Inflammatory macrophage (primary cell): ENCODE data around the gene SPPL3.

Experiments used
- DNase-seq, 2 donors: peaks; one replicate each; pipeline ENCODE4 v3.0.0-alpha.2; 2020 to 2022

SPPL3 gene

DNA sequence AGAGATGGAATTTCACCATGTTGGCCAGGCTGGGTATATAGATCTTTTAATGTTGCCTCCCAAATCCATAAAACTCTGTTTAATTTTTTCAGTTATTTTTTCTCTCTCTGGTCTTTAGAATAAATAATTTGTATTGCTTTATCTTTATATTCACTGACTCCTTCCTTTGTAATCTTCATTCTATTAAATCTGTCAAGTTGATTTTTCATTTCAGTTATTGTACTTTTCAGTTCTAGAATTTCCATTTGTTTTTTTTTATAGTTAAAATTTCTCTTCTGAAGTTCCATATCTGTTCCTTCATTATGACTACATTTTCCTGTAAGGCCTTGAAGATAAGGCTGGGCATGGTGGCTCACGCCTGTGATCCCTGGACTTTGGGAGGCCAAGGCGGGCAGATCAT, 13.6 kb upstream of the SPPL3 start:
- no peak for DNase-seq

DNA sequence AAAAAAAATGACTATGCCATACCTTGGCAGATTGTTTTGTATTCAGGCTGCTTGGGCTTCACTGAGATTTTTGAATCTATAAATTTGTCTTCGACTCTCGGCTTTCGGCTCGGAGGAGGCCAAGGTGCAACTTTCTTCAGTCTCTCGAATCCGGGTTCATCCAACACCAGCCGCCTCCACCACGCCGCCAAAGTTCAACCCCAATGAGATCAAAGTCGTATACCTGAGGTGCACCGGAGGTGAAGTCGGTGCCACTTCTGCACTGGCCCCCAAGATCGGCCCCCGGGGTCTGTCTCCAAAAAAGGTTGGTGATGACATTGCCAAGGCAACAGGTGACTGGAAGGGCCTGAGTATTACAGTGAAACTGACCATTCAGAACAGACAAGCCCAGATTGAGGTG, 12.4 kb upstream of the SPPL3 start:
- DNase-seq: no peak

DNA sequence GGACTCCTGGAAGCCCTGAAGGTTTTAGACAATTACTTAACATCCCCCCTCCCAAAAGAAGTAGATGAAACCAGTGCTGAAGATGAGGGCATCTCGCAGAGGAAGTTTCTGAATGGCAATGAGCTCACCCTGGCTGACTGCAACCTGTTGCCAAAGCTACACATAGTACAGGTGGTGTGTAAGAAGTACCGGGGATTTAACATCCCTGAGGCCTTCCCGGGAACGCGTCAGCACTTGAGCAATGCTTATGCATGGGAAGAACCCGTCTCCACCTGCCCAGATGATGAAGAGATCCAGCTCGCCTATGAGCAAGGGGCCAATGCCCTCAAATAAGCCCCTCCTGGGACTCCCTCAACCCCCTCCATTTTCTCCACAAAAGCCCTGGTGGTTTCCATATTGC, 10.6 kb upstream of the SPPL3 start:
- no peak for DNase-seq

DNA sequence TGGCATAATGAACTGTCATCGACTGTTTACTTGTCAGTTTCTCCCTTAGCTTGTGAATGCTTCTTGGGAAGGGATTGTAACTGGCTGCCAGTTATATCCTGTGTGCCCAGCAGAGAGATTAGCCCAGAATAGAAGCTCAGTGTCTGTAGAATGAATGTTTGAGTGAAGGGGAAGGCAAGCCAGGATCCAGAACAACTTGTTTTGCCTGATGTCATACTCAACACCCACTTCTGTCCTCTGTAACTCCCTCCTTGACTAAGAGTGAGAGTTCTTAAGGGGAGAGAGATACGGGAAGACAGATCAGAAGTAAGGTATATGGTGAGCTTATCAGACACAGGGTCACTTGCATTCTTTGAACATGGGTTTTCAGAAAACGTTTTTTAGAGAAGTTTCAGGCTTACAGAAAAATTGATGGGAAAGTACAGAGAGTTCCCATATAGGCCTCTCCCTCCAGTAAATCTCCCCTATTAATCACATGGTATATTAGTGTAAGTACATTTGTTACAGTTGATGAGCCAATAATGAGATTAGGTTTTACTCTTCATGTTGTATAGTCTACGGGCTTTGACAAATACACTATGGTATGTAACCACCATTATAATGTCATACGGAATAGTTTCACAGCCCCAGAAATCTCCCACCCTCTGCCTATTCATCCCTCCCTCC, 5.6 kb upstream of the SPPL3 start:
- no peak for DNase-seq

DNA sequence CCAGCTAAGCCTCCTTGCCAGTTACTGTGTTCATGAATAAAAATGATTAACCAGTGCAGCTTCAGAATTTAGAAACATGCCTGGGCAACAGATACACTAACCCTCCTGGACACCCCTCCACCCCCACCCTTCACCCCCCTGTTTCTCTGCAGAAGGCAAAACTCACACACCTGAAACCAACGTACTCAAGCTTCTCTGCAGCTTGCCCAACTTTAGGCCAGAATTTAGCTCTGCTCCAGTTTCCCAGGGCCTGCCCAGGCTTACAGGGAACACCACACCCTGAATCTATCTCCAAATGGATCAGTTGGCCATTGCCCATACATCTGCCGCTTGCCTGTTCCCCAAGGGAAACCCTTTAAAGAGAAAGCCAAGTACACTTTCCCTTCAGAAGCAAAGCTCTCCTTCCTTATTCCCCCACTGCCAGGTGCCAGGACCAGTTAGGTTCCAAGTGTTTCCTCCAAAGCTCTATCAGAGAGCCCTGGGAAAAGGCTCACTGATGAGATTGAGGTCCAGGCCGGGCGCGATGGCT, 1.8 kb upstream of the SPPL3 start:
- no peak for DNase-seq

DNA sequence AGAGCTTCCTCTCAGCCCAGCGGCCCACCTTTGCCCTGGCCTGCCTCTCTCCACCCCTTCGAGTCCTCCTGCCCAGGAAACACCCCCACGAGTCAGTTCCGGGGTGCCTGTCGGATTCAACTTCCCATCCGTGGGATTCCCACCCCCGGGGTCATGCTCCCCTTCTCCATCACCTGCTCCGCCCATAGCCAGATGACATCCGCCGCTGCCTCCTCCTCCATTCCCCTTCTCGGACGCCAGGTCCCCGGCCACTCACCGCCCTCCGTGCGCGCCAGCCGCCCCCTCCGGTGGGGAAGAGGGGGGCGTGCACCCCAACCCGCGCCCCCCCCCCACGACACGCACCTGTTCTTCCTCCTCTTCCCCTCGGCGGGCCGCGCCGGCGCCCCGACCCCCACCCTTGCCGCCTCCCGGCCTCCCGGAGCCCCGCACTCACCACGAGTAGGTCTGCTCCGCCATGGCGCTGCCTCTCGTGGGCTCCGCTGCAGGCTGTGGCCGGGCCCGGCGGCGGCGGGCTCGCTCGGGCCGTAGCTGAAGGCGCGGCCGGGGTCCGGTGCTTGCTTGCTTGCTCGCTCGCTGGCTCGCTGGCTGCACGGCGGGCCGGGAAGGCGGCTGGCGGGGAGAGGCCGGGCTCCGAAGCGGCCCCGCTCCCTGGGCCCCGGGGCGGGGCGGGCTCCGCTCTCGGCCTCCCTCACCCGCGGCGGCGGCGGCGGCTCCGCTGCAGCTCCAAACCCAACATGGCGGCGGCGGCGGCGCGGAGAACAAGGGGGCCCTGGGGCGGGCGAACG, 554 bp downstream of the SPPL3 start:
- peak; percentile 75 to 89 for DNase-seq

DNA sequence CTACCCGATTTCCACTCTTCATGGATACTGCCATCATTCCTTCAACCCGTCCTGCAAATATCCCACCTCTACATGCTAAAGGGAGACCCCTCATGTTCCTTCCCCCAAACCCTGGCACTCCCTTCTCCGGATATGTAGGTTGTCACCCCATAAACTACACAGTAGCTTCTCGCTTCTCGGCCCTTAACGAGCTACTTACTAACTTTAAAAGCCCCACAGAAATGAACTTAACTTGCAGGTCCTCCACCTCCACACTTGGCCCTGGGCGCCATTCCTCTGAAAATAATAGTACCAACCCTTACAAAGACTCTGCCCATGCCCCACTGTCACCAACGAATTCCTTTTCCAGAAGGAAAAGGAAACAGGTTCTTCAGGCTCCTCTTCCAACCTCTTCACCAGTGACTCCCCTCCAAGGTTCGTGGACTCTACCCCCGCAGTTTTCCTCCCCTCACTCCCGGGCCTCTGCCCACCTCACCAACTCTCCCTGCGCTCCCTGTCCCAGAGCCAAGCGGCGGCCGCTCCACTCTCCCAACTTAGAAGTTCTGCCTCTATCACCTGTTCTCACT, 1.2 kb downstream of the SPPL3 start:
- DNase-seq: no peak

DNA sequence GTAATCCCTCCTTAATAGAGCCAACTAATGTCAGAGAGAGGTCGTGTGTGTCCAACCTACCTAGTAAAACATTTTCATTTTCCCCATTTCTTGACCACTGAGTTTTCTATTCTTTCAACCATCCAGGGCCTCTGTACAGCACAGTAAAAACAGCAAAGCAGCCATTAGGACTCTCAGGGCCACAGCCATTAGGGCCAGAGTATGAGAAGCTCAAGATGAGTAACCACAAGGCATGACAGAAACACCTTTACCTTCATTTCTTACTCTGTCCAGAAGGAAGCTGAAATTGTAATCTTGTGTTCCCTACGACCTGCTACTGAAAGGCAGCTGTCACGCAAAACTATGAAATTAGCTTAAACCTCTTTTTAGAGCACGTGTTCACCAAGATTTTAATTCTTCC, 2.3 kb downstream of the SPPL3 start:
- DNase-seq: no peak

DNA sequence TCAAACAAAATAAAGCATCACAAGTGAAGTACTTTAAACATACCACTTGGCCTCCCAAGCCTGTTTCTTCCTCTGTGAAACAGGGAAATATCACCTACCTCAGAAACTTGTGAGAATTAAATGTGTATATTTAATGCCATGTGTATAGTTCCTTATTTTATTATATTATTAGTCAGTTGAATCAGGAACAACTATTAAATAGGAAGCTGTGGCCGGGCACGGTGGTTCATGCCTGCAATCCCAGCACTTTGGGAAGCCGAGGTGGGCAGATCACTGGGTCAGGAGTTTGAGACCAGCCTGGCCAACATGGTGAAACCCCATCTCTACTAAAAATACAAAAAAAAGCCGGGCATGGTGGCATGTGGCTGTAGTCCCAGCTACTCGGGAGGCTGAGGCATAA, 3.1 kb downstream of the SPPL3 start:
- peak; percentile 60 to 74 for DNase-seq

DNA sequence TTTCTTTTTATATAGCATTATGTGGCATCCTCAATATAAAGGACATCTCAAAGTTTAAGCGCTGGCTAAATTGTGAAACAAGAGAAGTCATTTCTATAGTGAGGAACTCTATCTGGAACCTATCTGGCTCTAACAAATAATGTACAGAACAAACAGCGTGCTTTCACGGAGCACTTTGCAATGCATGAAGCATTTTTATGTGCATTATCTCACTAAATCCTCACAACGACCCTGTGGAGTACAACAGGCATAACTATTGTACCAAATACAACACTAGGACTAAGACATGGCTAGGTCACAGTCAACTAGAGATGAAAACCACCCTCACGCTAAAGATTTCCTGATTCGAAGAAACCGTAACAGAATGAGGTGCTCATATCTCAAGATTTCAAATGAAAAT, 8.6 kb downstream of the SPPL3 start:
- DNase-seq: no peak

DNA sequence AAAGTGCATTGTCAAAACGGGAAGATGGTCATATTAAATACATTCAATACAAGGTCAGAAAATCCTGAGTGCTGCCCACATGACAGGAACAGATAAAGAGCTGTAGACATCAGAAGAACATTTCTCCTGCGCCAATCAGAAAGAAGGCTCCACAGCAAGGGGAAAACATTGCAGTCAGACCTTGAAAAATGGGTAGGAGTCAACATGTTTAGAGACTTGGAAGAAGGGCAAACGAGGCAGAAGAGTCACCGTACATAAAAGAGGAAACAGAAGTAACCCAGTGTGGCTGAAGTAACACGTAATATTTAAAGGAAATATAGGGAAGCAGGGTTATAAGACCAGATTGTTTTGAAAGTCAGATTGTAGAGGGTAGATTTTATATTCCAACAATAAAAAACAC, 11.9 kb downstream of the SPPL3 start:
- DNase-seq: peak; percentile 71 to 78

DNA sequence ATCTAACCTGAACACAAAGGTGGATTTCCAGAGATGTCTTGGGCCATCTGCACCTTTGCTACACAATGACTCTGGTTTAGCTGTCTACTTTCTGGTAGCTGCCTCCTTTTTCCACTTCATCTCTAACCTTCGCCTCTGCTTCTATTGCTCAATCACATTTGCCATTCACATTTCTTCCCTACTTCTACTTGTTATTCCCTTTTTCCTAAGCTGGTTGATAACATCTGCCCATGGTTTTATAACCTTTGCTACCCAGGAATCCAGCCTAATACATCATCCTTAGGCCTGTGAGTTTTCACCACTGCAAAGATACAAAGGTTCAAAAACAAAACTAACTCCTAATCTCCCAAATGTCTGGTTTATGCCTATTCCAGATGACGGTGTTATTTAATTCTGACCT, 13.2 kb downstream of the SPPL3 start:
- DNase-seq: no peak

DNA sequence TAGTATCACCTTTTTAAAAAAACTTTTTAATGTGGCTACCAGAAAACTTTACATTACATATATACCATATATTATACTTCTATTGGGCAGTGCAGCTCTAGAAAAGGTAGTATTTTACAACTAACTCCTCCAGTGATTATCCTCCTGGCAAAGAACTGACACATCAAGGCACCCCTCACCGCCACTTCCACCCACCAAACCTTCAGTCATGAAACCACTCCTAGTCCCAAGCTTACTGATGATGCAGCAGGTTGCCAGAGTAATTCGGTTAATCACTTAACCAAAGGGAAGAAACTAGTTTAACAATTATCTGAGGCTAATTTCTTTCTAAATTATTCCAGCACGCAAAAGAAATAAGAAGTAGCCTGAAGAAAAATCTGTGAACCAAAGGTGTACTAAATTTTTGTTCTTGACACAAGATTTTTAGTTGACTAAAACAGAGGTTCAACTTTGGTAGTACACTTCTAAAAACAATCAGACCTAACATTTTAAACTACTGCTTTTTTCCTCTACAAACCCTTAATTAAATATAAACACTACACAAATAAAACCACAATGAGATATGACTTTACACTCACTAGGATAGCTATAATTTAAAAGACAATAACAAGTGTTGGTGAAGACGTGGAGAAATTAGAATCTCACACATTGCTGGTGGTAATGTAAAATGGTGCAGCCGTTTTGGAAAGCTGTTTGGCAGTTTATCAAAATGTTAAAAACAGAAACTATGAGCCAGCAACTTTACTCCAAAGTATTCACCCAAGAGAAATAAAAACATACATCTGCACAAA, 16.7 kb downstream of the SPPL3 start:
- no peak for DNase-seq

DNA sequence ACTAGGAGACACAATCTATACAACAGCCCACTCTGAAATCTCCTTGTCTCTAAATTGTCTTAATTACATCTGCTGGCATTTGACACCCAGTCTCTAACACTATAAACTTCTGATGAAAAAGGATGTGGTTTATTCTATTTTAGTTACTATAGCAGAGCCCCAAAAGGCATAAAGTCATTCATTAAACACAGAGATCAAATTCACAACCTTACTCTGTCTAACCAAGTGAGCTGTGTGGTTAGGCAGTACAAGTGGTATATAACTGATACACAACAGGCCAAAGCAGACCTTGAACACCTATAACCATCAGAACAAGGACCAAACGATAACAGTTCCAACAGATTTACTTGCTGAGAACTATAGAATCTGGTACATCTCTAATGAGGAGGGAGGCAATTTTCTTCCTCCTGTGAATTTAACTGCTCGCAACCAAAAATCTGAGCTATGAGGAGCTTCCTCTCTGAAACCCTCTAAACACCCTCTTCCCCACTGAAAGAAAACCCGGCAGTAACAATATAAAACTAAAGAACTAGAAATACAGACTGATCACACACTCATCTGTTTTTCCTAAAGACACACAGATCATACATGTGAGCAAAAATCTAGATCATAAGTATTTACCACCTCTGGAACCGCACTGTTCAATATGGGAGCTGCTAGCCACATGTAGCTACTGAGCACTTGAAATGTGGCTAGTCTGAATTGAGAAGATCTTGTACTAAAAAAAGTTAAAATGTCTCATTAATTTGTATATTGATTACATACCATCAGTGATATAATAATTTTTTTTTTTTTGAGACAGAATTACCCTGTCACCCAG, 17.7 kb downstream of the SPPL3 start:
- DNase-seq: no peak

DNA sequence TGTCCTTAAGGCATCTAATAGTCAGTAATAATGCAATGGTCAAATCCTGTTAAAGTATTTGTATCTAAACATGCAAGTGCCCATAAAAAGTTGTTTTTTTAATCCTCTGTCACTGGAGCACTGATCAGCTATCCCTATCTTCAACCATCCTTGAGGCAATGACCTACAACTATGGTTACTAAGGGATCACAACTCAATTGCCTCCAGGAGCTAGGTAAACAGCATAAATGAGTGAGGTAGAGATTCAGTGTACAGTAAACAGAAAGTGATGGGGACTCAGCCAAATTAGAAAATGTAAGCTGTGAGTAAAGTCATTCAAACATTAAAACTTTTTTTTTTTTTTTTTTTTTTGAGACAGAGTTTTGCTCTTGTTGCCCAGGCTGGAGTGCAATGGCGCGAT, 18.6 kb downstream of the SPPL3 start:
- no peak for DNase-seq

DNA sequence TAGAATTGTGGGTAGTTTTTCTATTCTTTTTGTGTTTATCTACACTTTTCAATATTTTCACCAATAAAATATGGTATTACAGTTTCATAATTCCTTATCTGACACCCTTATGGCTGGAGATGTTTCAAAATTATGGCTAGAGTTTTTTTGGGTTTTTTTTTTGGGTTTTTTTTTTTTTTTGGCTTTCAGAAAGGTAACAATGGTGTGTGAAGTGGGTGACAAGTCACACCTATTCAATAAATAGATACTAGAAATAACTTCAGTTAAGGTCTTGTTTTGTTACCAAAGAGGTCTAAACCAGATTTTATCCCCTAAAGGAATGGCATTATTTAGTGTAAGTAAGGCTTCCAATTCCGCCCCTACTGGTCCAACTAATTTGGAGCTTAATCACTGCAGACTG, 19.5 kb downstream of the SPPL3 start:
- DNase-seq: no peak

DNA sequence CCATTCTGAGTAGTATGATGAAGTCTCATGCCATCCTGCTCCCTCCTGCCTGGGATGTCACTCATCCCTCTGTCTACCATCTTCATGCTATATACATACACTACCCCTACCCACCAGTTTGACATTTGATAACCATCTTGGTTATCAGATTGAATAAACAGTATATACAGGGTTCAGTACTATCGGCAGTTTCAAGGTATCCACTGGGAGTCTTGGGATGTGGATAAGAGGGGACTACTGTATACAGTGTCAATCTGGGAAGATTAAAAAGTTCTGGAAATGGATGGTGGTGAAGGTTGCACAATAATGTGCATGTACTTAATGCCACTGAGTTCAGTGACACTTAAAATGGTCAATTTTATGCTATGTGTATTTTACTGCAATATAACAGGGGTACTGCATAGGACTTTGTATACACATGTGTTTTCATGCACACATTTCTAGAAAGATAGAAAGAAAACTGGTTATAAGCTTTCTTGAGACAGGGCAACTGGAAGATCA, 22.1 kb downstream of the SPPL3 start:
- DNase-seq: no peak

DNA sequence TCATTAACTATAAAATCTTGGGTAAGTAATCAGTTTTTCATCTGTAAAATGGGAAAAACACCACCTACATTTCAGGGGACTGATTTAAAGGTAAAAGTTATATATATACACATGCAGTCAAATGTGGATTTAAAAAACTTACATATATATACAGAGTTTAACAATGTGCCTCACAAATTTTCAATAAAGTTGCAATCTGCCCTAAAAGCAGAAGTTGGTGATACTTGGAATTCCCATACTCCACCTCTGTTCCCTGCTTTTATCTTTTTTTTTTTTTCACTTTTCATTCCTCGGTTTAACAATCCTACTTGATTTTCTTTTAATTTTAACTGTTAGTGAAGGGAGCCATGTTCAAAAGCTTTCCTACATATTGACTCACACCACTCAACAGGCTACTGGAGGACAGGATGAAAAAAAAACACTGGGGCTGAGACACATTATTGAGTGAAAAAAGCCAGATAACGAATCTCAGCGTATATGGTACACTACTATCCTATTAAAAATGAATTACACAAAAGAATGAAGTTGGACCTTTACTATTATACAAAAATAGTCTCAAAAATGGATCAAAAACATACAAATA, 24.3 kb downstream of the SPPL3 start:
- no peak for DNase-seq

DNA sequence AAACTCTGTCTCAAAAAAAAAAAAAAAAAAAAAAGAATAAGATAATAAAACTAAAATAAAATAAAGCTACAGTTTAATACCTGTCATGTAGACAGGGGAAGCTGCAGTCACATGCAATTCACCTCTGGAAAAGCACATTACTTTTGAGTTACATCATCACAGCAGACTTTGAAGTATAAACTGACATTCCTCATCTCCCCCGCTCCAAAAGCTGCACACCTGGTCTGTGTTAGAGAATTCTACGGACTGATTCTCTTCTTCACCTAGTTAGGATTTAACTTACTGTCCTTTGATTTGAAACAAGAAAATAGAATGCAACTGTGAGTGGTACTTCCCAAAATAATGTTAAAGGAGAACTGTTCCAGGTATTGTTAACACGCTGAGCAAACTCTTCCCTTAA, 25.1 kb downstream of the SPPL3 start:
- DNase-seq: no peak

DNA sequence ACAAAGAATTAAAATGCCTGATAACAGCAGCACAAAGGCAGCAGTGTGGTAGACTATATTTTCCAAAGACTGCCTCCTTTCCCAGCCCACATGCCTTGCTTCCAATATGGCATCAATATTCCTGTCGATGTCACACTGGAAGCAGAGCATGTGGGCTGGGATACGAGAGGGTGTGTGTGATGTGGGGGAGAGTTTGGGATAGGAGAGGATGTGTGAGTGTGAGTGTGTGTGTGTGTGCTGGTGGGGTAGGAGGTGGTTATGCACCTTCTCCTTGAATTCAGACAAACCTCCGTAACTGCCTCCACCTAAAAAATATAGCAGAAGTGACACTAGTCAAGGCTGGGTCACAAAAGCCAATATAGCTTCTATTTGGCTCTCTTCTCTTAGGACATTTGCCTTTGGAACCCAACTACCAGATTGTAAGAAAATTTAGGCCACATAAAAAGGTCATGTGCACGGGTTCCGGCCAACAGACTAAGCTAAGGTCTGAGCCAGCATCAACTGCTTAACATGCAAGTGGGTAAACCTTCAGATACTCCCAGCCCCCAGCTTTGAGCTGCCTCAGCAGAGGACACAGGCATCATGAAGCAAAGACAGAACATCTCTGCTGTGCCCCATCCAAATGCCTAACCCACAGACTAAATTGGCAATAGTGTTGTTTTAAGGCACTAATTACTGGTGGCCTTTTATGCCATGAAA, 29.5 kb downstream of the SPPL3 start:
- no peak for DNase-seq

DNA sequence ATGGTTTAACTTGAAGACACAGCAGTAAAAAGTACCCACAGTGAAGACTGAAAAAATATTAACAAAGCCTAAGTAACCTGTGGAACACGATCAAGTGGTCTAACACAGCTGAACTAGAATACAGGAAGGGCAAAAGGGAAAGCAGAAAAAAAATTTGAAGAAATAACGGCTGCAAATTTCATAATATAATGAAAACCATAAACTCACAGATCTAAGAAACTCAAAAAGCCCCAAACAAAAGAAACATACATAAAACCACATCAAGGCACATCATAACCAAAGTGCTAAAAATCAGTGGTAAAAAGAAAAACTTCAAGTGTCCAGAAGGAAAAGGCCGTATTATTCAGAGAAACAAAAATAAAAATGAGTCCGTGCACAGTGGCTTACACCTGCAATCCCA, 30.9 kb downstream of the SPPL3 start:
- peak in 1 of 2 donors; percentile 55 for DNase-seq
